Upper lobe of left lung (tissue), 6 donors: ENCODE results near the gene ZAP70. TPM values are rescaled to one million over a fixed set of nuclear protein-coding genes. Genes with fewer than 3 reads are reported as not detected.

Source experiments
- ATAC-seq, 2 donors: fragments of 200-7000 bp; cut with Tn5 transposase; one replicate each; pipeline ENCODE4 v1.9.1; 2022; ENCODE audit warnings: mild to moderate bottlenecking in 2 of 2, moderate library complexity in 2 of 2; ENCODE audit not compliant: low FRiP score in 2 of 2
- DNase-seq, 2 donors: peaks; one replicate each; pipeline ENCODE4 v3.0.0-alpha.2; 2019 to 2020
- H3K27ac ChIP-seq, 4 donors: fragments of 200-600 bp; sonication (generic); one replicate each; pipeline ENCODE4 v1.5.1; 2016 to 2019
- H3K27me3 ChIP-seq, 4 donors: fragments of 200-600 bp; sonication (generic); one replicate each; pipeline ENCODE4 v1.5.1; 2017 to 2019
- H3K36me3 ChIP-seq, 4 donors: fragments of 200-600 bp; sonication (generic); one replicate each; pipeline ENCODE4 v1.5.1; 2016 to 2019
- H3K4me1 ChIP-seq, 4 donors: fragments of 200-600 bp; sonication (generic); one replicate each; pipeline ENCODE4 v1.5.1; 2018 to 2019
- H3K4me3 ChIP-seq, 4 donors: fragments of 200-600 bp; sonication (generic); one replicate each; pipeline ENCODE4 v1.5.1; 2017 to 2019; ENCODE audit warnings: mild to moderate bottlenecking in 2 of 4, moderate library complexity in 1 of 4
- H3K9me3 ChIP-seq, 4 donors: fragments of 200-600 bp; sonication (generic); one replicate each; pipeline ENCODE4 v1.5.1; 2018 to 2019
- EP300 ChIP-seq, 4 donors: sonication (generic); formaldehyde crosslinking; IDR thresholded peaks; one replicate each; pipeline ENCODE4 v1.5.1; 2017; ENCODE audit warnings: antibody characterized with exemption in 4 of 4, control low read depth in 2 of 4
- POLR2A ChIP-seq, 4 donors: fragments of 450-650 bp; IDR thresholded peaks; one replicate each; pipeline ENCODE4 v1.5.1; 2016 to 2017; ENCODE audit warnings: antibody characterized with exemption in 4 of 4, mild to moderate bottlenecking in 2 of 4
- POLR2AphosphoS5 ChIP-seq, 2 donors: sonication (generic); formaldehyde crosslinking; IDR thresholded peaks; one replicate each; pipeline ENCODE4 v1.5.1; 2017; ENCODE audit warnings: antibody characterized with exemption in 2 of 2
- WGBS, 2 donors: methylation state at CpG; one replicate each; pipeline ENCODE4 v1.1.5; 2017 to 2018; 5-methylcytosine and 5-hydroxymethylcytosine counted together
- total RNA-seq, 6 donors: library from RNA; depleted of rRNA in 4 of 6; stranded (reverse); fragments of >200 nt in 4 of 6; gene quantifications; one replicate each; pipeline versions ENCODE4 v1.1.0 to v1.2.1, GENCODE V29; 2016 to 2021
- TF ChIP-seq, protein P1 (sequence below), 6 experiments: fragments of 450-650 bp in 4 of 6; fragments of 200-600 bp in 2 of 6; sonication (generic) in 2 of 6; IDR thresholded peaks; one replicate each; pipeline ENCODE4 v1.5.1; 2016 to 2019; ENCODE audit warnings: antibody characterized with exemption in 6 of 6
- donor health status: DM: no; HTN: no; CAD: no; lungs with moderate emphysema.
- donor health status: DM: no; HTN: yes; CAD: no; lungs with severe emphysema.

Gene ZAP70
- total RNA-seq, result 10 to 100 TPM in 3 of 6 donors, 1 to 10 TPM in 3; 6.4 to 88.0 (median 11.3) TPM

GRCh38 chr2:97713296-97714083 lies at the start of gene ZAP70:
TSS of gene ZAP70 (plus strand) at chr2:97713576. CDS start at chr2:97724037, 10,461 bp downstream.
- WGBS, 2 donors, result 54 to 79% methylated on average over 10 to 20 of the region's 21 CpGs
- H3K4me1 ChIP-seq, result no peaks in the 10 kb centered on the region
- peak in 1 of 2 donors; percentile 9 for ATAC-seq

DNA sequence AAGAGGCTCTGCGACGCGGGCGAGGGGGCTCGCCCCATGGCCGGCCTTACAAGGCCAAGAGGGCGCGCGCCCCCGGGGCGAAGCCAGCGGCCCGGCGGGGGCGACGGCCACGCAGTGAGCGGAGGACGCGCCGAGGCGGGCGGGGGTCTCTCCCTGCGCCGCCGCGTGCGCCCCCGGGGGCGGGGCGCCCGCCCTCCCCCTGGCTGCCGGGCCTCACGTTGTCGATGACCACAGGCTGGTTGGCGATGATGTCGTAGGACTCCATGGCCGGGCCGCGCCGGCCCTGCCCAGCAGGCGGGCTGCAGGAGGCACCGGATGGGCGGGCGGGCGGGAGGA lies 49.8 kb upstream of the ZAP70 start:
- DNase-seq (no peak), ATAC-seq (no peak)
- TF ChIP-seq EP300 (IDR thresholded peaks at IDR 0.05) (no peak), POLR2A (IDR thresholded peaks at IDR 0.05) (peak in 1 of 4 donors; percentile 53), POLR2AphosphoS5 (IDR thresholded peaks at IDR 0.05) (no peak)
- TF ChIP-seq, protein P1, sequence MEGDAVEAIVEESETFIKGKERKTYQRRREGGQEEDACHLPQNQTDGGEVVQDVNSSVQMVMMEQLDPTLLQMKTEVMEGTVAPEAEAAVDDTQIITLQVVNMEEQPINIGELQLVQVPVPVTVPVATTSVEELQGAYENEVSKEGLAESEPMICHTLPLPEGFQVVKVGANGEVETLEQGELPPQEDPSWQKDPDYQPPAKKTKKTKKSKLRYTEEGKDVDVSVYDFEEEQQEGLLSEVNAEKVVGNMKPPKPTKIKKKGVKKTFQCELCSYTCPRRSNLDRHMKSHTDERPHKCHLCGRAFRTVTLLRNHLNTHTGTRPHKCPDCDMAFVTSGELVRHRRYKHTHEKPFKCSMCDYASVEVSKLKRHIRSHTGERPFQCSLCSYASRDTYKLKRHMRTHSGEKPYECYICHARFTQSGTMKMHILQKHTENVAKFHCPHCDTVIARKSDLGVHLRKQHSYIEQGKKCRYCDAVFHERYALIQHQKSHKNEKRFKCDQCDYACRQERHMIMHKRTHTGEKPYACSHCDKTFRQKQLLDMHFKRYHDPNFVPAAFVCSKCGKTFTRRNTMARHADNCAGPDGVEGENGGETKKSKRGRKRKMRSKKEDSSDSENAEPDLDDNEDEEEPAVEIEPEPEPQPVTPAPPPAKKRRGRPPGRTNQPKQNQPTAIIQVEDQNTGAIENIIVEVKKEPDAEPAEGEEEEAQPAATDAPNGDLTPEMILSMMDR (IDR thresholded peaks at IDR 0.05), result peak in 1 of 6 experiments; percentile 21
- Histone ChIP-seq H3K27me3 (no peaks in the 10 kb centered on the region), H3K4me3 (peak overlapping the region; percentile 59 to 93 (median 72)), H3K36me3 (peaks cover 6 to 18% (median 11%) of the 10 kb centered on the region in 4 donors), H3K9me3 (no peaks in the 10 kb centered on the region), H3K4me1 (peaks cover 12 to 34% (median 30%) of the 10 kb centered on the region in 4 donors), H3K27ac (peak overlapping the region; percentile 93 to 98 (median 96))
- WGBS, 2 donors, result 3% methylated on average over 18 of the region's 46 CpGs; no CpG with 5 or more reads in 1 of the 2 donors

More at GRCh38 chr2:97713296-97714083, at the start of gene ZAP70:
- Histone ChIP-seq H3K4me3 (peak within 1 kb of the TSS in 3 of 4 donors; percentile 7 to 37 (median 32)), H3K9me3 (no peaks in the 10 kb centered on the region), H3K27ac (peak within 1 kb of the TSS; percentile 18 to 84 (median 52)), H3K36me3 (no peaks in the 10 kb centered on the region), H3K27me3 (no peaks in the 10 kb centered on the region)
- TF ChIP-seq EP300 (IDR thresholded peaks at IDR 0.05), result no peak
- TF ChIP-seq POLR2AphosphoS5 (IDR thresholded peaks at IDR 0.05), result peak in 1 of 2 donors; percentile 11
- TF ChIP-seq POLR2A (IDR thresholded peaks at IDR 0.05), result peak in 1 of 4 donors; percentile 48
- TF ChIP-seq, protein P1 (IDR thresholded peaks at IDR 0.05), result no peak
- peak in 1 of 2 donors; percentile 65 for DNase-seq

- Histone ChIP-seq H3K27ac (peak within 1 kb of the TSS; percentile 93 to 98 (median 96)), H3K4me3 (peak within 1 kb of the TSS; percentile 59 to 93 (median 72)), H3K36me3 (peaks cover under 1 to 13% (median 6%) of the 10 kb centered on the region in 4 donors), H3K27me3 (no peaks in the 10 kb centered on the region), H3K9me3 (no peaks in the 10 kb centered on the region), H3K4me1 (peaks cover 12 to 34% (median 30%) of the 10 kb centered on the region in 4 donors)
- peak in 3 of 4 donors; percentile 66 to 92 (median 86) for TF ChIP-seq POLR2A (IDR thresholded peaks at IDR 0.05)
- TF ChIP-seq, protein P1 (IDR thresholded peaks at IDR 0.05), result peak; percentile 15 to 56 (median 40)
- no peak for TF ChIP-seq EP300 (IDR thresholded peaks at IDR 0.05)
- TF ChIP-seq POLR2AphosphoS5 (IDR thresholded peaks at IDR 0.05), result peak; percentile 62 to 93
- DNase-seq (peak; percentile 99), ATAC-seq (peak; percentile 96 to 97)
- WGBS, 2 donors, result 0% methylated on average over 25 to 40 of the region's 60 CpGs
Observed at GRCh38 chr2:97663962-97664635, 49.3 kb upstream of the ZAP70 start, which contains the start of gene ACTR1B. TSS of gene ACTR1B (minus strand) at chr2:97664044. CDS start at chr2:97663890, 154 bp downstream.

- WGBS, 2 donors, result 8 to 11% methylated on average over 21 of the region's 21 CpGs
- Histone ChIP-seq H3K36me3 (peaks cover 0 to 8% (median 2%) of the 10 kb centered on the region in 4 donors), H3K27me3 (no peaks in the 10 kb centered on the region), H3K9me3 (no peaks in the 10 kb centered on the region), H3K27ac (peak overlapping the region; percentile 93 to 98 (median 96)), H3K4me1 (peaks cover 12 to 34% (median 30%) of the 10 kb centered on the region in 4 donors), H3K4me3 (peak overlapping the region in 3 of 4 donors; percentile 59 to 93 (median 85))
- DNase-seq (no peak), ATAC-seq (no peak)
- TF ChIP-seq, protein P1 (IDR thresholded peaks at IDR 0.05), result no peak
Observed at GRCh38 chr2:97664636-97664970, 48.8 kb upstream of the ZAP70 start.
